ENCODE data around the gene NELL1.

- TF ChIP-seq EZH2 (IDR thresholded peaks at IDR 0.05) (no peak), POLR2AphosphoS5 (IDR thresholded peaks at IDR 0.05; ENCODE audit: borderline replicate concordance, low read depth, low read length) (no peak)
Measured at GRCh38 chr11:21195995-21196394, 526.6 kb downstream of the NELL1 start.

Measured in SK-N-MC (cell line).